Left ventricle myocardium inferior (tissue), 1 donor: Measurements from ENCODE around the gene ENTPD2. TPM values are rescaled to one million over a fixed set of nuclear protein-coding genes. Genes with fewer than 3 reads are reported as not detected.
A peak's percentile ranks its signal among the peaks of the same experiment; 100 is the strongest.

Source experiments
- DNase-seq: peaks from one replicate; pipeline ENCODE4 v3.0.0-alpha.2; 2020
- H3K27ac ChIP-seq: fragments of 200-600 bp; replicated peaks from 2 replicates; pipeline ENCODE4 v1.8.0; 2021
- H3K27me3 ChIP-seq: fragments of 200-600 bp; 2 replicates; pipeline ENCODE4 v1.8.0; 2021; ENCODE audit warnings: low read depth
- H3K36me3 ChIP-seq: fragments of 200-600 bp; 2 replicates; pipeline ENCODE4 v1.8.0; 2021
- H3K4me1 ChIP-seq: fragments of 200-600 bp; 2 replicates; pipeline ENCODE4 v1.8.0; 2021
- H3K4me3 ChIP-seq: fragments of 200-600 bp; 2 replicates; pipeline ENCODE4 v1.8.0; 2021; ENCODE audit warnings: mild to moderate bottlenecking, moderate library complexity
- H3K9me3 ChIP-seq: fragments of 200-600 bp; replicated peaks from 2 replicates; pipeline ENCODE4 v1.8.0; 2021
- intact Hi-C: fragments of 100-400 bp; cut with micrococcal nuclease; formaldehyde crosslinking; loops from one replicate; pipeline ENCODE4 v1.11.0; 2022
- total RNA-seq: library from RNA; stranded (reverse); fragmentation: NEBNext Ultra II Directional; extraction: Animal tissue kit (Norgen Biotek cat#: 25700); gene quantifications from one replicate; pipeline ENCODE4 v1.2.1, GENCODE V29; 2021
- TF ChIP-seq, protein P1 (sequence below): fragments of 200-600 bp; IDR thresholded peaks from 2 replicates; pipeline ENCODE4 v1.8.0; 2021; ENCODE audit warnings: antibody characterized with exemption, mild to moderate bottlenecking, borderline replicate concordance
- donor health status: DM: no; HTN: yes; CAD: no; lungs with severe emphysema.

ENTPD2 gene
- total RNA-seq, 1 donor from 2014 or later: 1.5 TPM

DNA sequence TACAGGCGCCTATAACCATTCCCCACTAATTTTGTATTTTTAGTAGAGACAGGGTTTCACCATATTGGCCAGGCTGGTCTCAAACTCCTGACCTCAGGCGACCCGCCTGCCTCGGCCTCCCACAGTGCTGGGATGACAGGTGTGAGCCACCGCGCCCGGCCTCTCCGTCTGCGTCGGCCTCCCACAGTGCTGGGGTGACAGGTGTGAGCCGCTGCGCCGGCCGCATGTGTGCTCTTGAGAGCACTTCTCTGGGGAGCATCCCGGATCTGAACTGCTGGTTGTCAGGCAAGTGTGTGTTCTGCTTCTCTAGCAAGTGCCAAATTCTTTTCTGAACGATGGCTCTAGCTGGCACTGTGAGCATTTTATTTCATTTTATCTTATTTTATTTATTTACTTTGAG, 3.7 kb upstream of the ENTPD2 start:
- Histone ChIP-seq H3K27me3 (peaks cover 23% of the 10 kb centered on the region), H3K4me3 (no peak overlapping the region), H3K9me3 (no peaks in the 10 kb centered on the region), H3K36me3 (no peaks in the 10 kb centered on the region), H3K27ac (peak overlapping the region; percentile 93), H3K4me1 (peaks cover 52% of the 10 kb centered on the region)
- no peak for DNase-seq
- TF ChIP-seq, protein P1, sequence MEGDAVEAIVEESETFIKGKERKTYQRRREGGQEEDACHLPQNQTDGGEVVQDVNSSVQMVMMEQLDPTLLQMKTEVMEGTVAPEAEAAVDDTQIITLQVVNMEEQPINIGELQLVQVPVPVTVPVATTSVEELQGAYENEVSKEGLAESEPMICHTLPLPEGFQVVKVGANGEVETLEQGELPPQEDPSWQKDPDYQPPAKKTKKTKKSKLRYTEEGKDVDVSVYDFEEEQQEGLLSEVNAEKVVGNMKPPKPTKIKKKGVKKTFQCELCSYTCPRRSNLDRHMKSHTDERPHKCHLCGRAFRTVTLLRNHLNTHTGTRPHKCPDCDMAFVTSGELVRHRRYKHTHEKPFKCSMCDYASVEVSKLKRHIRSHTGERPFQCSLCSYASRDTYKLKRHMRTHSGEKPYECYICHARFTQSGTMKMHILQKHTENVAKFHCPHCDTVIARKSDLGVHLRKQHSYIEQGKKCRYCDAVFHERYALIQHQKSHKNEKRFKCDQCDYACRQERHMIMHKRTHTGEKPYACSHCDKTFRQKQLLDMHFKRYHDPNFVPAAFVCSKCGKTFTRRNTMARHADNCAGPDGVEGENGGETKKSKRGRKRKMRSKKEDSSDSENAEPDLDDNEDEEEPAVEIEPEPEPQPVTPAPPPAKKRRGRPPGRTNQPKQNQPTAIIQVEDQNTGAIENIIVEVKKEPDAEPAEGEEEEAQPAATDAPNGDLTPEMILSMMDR: no peak
- intact Hi-C loops: no loop called here

DNA sequence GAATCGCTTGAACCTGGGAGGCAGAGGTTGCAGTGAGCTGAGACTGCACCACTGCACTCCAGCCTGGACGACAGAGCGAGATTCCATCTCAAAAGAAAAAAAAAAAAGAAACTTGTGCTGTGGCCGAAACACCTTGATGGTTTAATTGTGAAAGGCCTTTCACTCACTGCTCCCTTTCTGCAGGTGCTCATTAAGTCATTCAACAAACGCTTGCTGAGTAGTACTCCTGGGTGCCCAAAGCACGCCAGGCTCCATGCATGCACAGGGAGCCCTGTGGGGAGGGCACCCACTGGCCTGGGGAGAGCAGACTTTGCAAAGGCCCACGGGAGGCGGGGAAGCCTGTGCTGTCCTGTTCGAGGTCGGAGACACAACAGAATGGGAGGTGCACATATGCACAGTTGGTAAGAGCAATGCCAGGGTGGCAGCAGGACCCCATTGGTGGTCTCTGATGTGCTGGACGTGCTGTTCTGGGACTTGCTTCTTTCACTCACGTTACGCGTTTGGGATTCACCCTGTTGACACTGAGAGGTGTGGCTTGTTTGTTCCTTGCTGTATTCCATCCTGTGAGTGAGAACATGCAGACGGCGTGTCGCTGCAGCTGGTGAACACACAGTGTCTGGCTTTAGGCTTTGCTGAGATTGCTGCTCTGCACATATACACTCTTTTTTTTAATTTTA, 3.0 kb upstream of the ENTPD2 start:
- Histone ChIP-seq H3K4me1 (peaks cover 54% of the 10 kb centered on the region), H3K9me3 (no peaks in the 10 kb centered on the region), H3K4me3 (no peak overlapping the region), H3K27me3 (peaks cover 30% of the 10 kb centered on the region), H3K27ac (peak overlapping the region; percentile 93), H3K36me3 (no peaks in the 10 kb centered on the region)
- no peak for DNase-seq
- intact Hi-C loops: no loop called here
- TF ChIP-seq, protein P1: no peak

DNA sequence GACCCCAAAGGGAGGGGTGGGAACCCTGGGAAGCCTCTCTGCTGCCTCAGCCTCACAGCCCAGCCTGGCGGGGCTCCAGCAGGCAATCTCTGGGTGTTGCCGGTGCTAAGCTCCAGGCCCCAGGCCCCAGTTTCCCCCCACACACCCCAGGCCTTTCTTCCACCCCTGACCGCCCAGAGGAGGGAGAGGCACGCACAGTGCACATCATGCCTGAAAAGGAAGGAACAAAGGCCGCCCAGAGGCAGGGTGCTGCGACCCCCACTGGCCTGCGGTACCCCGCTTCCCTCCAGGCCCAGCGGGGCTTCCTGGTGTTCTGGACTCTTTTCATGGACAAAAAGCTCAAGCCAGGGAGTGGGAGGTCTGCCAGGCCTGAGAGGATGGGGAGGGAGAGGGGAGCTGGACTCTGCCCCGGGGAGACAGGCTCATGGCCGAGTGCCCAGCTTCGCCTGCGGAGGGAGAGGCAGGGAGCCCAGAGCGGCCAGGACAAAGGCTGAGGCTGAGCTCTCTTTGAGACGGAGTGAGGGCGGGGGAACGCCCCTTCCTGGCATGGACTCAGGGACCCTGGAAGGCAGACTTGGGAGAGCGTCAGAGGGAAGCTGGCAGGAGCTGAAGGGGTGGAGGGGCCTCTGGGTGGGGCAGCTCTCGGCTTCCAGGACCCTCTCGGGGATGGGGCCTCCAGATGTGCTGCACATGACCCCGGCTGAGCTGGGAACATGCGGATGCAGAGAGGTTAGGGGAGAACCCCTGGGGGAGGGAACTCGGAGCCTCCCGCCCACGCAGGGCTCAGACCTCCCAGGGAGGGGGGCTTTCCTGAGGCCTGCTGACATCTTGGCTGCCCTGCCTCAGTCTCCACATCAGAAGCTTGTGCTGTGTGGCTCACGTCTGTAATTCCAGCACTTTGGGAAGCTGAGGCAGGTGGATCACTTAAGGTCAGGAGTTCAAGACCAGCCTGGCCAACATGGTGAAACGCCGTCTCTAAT, 1.8 kb upstream of the ENTPD2 start:
- Histone ChIP-seq H3K9me3 (no peaks in the 10 kb centered on the region), H3K4me3 (peak overlapping the region; percentile 64), H3K27me3 (peaks cover 42% of the 10 kb centered on the region), H3K36me3 (no peaks in the 10 kb centered on the region), H3K27ac (peak overlapping the region; percentile 93), H3K4me1 (peaks cover 54% of the 10 kb centered on the region)
- intact Hi-C loops: no loop called here
- TF ChIP-seq, protein P1: no peak
- peak; percentile 95 for DNase-seq

DNA sequence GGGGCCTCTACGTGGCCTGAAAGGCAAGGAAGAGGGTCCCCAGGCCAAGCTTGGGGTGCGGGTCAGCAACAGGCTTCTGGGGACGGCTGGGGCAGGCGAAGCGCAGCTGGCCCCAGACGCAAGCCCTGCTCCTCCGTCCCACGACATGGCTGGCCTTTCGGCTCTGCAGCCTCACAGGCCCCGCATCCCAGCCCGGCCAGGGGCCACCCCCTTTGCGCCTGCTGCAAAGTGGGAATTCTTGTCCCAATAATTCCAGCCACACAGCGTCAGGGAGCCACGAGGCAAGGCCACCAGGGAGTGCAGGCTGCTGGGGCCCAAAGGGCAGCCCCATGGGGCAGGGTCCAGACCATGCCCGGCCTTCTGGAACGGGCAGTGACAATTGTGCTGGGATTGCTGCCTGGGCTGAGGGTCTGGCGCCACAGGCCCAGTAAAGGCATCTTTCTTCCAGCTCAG, 1.1 kb upstream of the ENTPD2 start:
- H3K27me3 ChIP-seq: peaks cover 48% of the 10 kb centered on the region
- no peak for DNase-seq
- H3K36me3 ChIP-seq: no peaks in the 10 kb centered on the region
- TF ChIP-seq, protein P1: no peak
- peak overlapping the region; percentile 64 for H3K4me3 ChIP-seq
- H3K9me3 ChIP-seq: no peaks in the 10 kb centered on the region
- peak overlapping the region; percentile 93 for H3K27ac ChIP-seq
- H3K4me1 ChIP-seq: peaks cover 54% of the 10 kb centered on the region
- intact Hi-C loops: no loop called here

DNA sequence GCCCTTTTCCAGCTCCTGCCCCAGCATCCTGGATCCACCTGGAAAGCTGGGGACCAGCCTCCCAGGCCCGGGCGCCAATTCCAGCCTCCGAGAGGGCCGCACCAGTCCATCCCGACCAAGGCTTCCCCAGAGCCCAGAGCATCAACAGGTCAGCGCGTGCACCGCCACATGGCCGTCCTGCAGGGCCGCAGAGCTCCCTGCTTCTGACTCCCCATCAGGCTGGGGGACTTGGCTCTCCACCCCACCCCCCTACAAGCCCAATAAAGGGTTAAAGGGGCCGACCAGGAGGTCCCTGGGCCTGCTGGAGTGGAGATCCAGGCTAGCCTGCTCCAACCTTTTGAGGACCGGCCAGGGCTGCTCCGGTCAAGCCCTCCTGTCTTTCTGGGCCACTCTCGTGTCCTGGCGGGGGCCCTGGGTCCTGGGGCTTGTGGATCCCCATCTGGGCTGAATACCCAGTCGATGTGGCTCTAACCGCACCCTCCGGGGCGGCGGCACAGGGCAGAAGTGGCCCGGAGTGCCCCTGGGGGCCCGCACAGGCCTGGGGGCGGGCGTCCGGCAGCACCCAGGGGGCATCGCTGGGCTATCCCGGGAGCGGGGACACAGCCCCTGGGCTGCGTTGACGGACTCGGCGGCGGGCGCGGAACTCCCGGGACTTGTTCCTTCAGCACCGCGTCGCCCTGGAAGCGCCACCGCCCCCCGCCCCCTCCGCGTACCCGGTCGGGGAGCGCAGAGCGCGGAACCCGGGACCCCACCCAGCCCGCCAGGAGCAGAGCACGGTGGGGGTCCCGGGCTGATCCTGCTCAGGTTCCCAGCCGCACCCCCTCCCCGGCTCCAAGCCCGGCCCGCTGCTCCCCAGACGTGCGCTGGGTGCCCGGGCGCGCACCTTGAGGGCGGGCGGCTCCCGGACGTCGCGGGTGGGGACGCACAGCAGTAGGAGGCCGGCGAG, 590 bp downstream of the ENTPD2 start:
- no peaks in the 10 kb centered on the region for H3K9me3 ChIP-seq
- peak overlapping the region; percentile 64 for H3K4me3 ChIP-seq
- H3K27ac ChIP-seq: peak overlapping the region; percentile 93
- no peak for DNase-seq
- TF ChIP-seq, protein P1: no peak
- H3K4me1 ChIP-seq: peaks cover 66% of the 10 kb centered on the region
- H3K27me3 ChIP-seq: peaks cover 64% of the 10 kb centered on the region
- no peaks in the 10 kb centered on the region for H3K36me3 ChIP-seq
- intact Hi-C loops: no loop called here
